Renal cortical epithelial cell (primary cell): ENCODE measurements around the gene PSMD14. TPM values are rescaled to one million over a fixed set of nuclear protein-coding genes. Genes with fewer than 3 reads are reported as not detected.
A peak's percentile ranks its signal among the peaks of the same experiment; 100 is the strongest.
"Not testable (repeated sequence)": the region's sequence is repeated elsewhere in the genome, so short reads cannot be mapped to it uniquely, and the experiment has no call there.

Experiments used
- DNase-seq: peaks from one replicate; pipeline ENCODE4 v3.0.0-alpha.2; 2011; ENCODE audit warnings: low read depth
- total RNA-seq: library from RNA; depleted of rRNA; stranded (reverse); fragments of >200 nt; gene quantifications from 2 replicates; pipeline ENCODE4 v1.2.3, GENCODE V29; 2014

PSMD14 gene
- total RNA-seq = 107 and 163 TPM in 2 replicates

GRCh38 chr2:161308178-161308955, at the start of gene PSMD14:
Gene PSMD14 (plus strand): TSS chr2:161308425. CDS start chr2:161318826, 10,401 bp downstream.
- DNase-seq = peak; percentile 85

GRCh38 chr2:161265874-161266273, 42.4 kb upstream of the PSMD14 start:
- no peak for DNase-seq

- DNase-seq = no peak
Observed at GRCh38 chr2:161269111-161269510, 39.1 kb upstream of the PSMD14 start.

- peak; percentile 65 for DNase-seq
Observed at GRCh38 chr2:161273038-161273760, 35.0 kb upstream of the PSMD14 start.

- peak; percentile 21 for DNase-seq
Observed at GRCh38 chr2:161278564-161279229, 29.5 kb upstream of the PSMD14 start.

- not testable (repeated sequence) for DNase-seq
Observed at GRCh38 chr2:161279230-161279815, 28.9 kb upstream of the PSMD14 start.

- DNase-seq = peak; percentile 11
Observed at GRCh38 chr2:161280906-161281323, 27.3 kb upstream of the PSMD14 start.

- DNase-seq = not testable (repeated sequence)
Observed at GRCh38 chr2:161281615-161282310, 26.5 kb upstream of the PSMD14 start.

GRCh38 chr2:161282311-161282644, 25.9 kb upstream of the PSMD14 start:
- DNase-seq = not testable (repeated sequence)

- no peak for DNase-seq
Observed at GRCh38 chr2:161283926-161284325, 24.3 kb upstream of the PSMD14 start.

- no peak for DNase-seq
Observed at GRCh38 chr2:161303535-161304050, 4.6 kb upstream of the PSMD14 start.

GRCh38 chr2:161306919-161307318, 1.3 kb upstream of the PSMD14 start:
- no peak for DNase-seq

GRCh38 chr2:161307676-161308075, 549 bp upstream of the PSMD14 start:
- no peak for DNase-seq

- peak; percentile 80 for DNase-seq
Observed at GRCh38 chr2:161312996-161313395, 4.8 kb downstream of the PSMD14 start.

- DNase-seq = no peak
Observed at GRCh38 chr2:161315380-161315779, 7.2 kb downstream of the PSMD14 start.

GRCh38 chr2:161316701-161317100, 8.5 kb downstream of the PSMD14 start:
- DNase-seq = no peak

GRCh38 chr2:161321944-161322648, 13.9 kb downstream of the PSMD14 start:
- peak; percentile 10 for DNase-seq

GRCh38 chr2:161324876-161325275, 16.7 kb downstream of the PSMD14 start:
- DNase-seq = peak; percentile 22

- DNase-seq = no peak
Observed at GRCh38 chr2:161327582-161327981, 19.4 kb downstream of the PSMD14 start.

GRCh38 chr2:161332371-161332967, 24.2 kb downstream of the PSMD14 start:
- DNase-seq = no peak
